Natural killer cell (primary cell): ENCODE results near the gene AOC3. TPM values are rescaled to one million over a fixed set of nuclear protein-coding genes. Genes with fewer than 3 reads are reported as not detected.

Source experiments
- ATAC-seq, 3 donors: fragments of 150-1000 bp in 2 of 3; fragments of 200-7000 bp in 1 of 3; cut with Tn5 transposase; 1 replicate in 1 of 3; 2 replicates in 2 of 3; pipeline ENCODE4 v1.10.0; 2021; ENCODE audit warnings: mild to moderate bottlenecking in 2 of 3, moderate library complexity in 2 of 3
- DNase-seq, 2 donors: peaks; one replicate each; pipeline versions ENCODE4 v3.0.0 to v3.0.0-alpha.2; 2013 to 2021; ENCODE audit warnings: mixed read lengths in 1 of 2
- H3K27ac ChIP-seq: one replicate; pipeline ENCODE4 v1.5.1; 2013; ENCODE audit warnings: mild to moderate bottlenecking, low read length
- H3K27me3 ChIP-seq: one replicate; pipeline ENCODE4 v1.6.1; 2013; ENCODE audit warnings: low read length; ENCODE audit not compliant: control insufficient read depth, insufficient read depth
- H3K36me3 ChIP-seq: one replicate; pipeline ENCODE4 v1.6.1; 2013; ENCODE audit warnings: low read length; ENCODE audit not compliant: control insufficient read depth, insufficient read depth
- H3K4me1 ChIP-seq: one replicate; pipeline ENCODE4 v1.6.1; 2013; ENCODE audit warnings: low read length; ENCODE audit not compliant: control insufficient read depth, insufficient read depth
- H3K4me3 ChIP-seq: one replicate; pipeline ENCODE4 v1.5.1; 2013; ENCODE audit warnings: low read length
- H3K9me3 ChIP-seq: one replicate; pipeline ENCODE4 v1.6.1; 2013; ENCODE audit warnings: low read length; ENCODE audit not compliant: control insufficient read depth, insufficient read depth
- H3K27ac Mint-ChIP-seq, 2 donors: one replicate each; pipeline ENCODE4 v1.8.0; 2022; ENCODE audit warnings: mild to moderate bottlenecking in 2 of 2, mixed read lengths in 2 of 2, moderate library complexity in 1 of 2
- H3K27me3 Mint-ChIP-seq, 2 donors: one replicate each; pipeline ENCODE4 v1.8.0; 2022; ENCODE audit warnings: low read depth in 2 of 2, mixed read lengths in 2 of 2
- H3K36me3 Mint-ChIP-seq: one replicate; pipeline ENCODE4 v1.8.0; 2022; ENCODE audit warnings: mixed read lengths
- H3K4me1 Mint-ChIP-seq, 2 donors: one replicate each; pipeline ENCODE4 v1.8.0; 2022; ENCODE audit warnings: mixed read lengths in 2 of 2
- H3K4me3 Mint-ChIP-seq: one replicate; pipeline ENCODE4 v1.8.0; 2022; ENCODE audit warnings: mild to moderate bottlenecking, moderate library complexity, mixed read lengths
- H3K9me3 Mint-ChIP-seq, 2 donors: one replicate each; pipeline ENCODE4 v1.8.0; 2022; ENCODE audit warnings: mixed read lengths in 2 of 2
- WGBS: methylation state at CpG from one replicate; pipeline ENCODE4 v1.1.7; 2013; ENCODE audit warnings: missing lambda C conversion rate; ENCODE audit not compliant: insufficient coverage; 5-methylcytosine and 5-hydroxymethylcytosine counted together
- intact Hi-C: fragments of 100-400 bp; cut with micrococcal nuclease; formaldehyde crosslinking; loops from one replicate; pipeline ENCODE4 v1.14.2; 2022
- total RNA-seq, 4 donors: library from RNA; stranded (reverse); fragments of 120-200 nt in 1 of 4; gene quantifications; one replicate each; pipeline versions ENCODE4 v1.2.3 to v1.2.4, GENCODE V29; 2013 to 2022
- TF ChIP-seq, protein P1 (sequence below): fragments of 200-600 bp; IDR thresholded peaks from one replicate; pipeline ENCODE4 v1.8.0; 2022; ENCODE audit warnings: antibody characterized with exemption

The AOC3 gene
- total RNA-seq, 3 donors from 2014 or later (not counting 1 experiment from before 2014, with no cell fraction given), result 0.52 to 1.0 (median 0.73) TPM

DNA sequence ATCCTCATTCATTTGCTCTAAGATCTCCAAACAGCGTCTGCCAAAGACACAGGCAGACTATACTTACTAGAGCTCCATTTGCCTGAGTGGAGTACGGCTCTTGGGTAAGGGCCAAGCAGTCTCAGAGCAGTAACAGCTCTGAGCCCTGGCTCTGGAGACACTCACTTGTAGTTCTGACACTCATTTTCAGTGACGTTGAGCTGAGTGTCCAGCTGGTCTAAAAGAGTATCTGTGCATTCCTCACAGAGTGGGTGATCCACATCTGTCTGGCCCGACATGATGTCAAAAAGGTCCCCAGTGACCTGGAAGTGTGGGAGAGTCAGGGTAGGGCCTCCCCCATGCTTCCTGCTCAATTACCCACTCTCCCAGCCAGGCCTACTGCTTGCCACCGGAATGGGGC lies 32.6 kb upstream of the AOC3 start:
- Mint-ChIP-seq H3K9me3 (no peaks in the 10 kb centered on the region), H3K4me3 (no peak overlapping the region), H3K36me3 (no peaks in the 10 kb centered on the region), H3K27ac (no peak overlapping the region), H3K4me1 (peaks cover 8 to 14% of the 10 kb centered on the region in 2 donors), H3K27me3 (no peaks in the 10 kb centered on the region)
- H3K27me3 ChIP-seq, result no peaks in the 10 kb centered on the region
- H3K36me3 ChIP-seq, result peaks cover 68% of the 10 kb centered on the region
- intact Hi-C loops, result no loop called here
- TF ChIP-seq, protein P1, sequence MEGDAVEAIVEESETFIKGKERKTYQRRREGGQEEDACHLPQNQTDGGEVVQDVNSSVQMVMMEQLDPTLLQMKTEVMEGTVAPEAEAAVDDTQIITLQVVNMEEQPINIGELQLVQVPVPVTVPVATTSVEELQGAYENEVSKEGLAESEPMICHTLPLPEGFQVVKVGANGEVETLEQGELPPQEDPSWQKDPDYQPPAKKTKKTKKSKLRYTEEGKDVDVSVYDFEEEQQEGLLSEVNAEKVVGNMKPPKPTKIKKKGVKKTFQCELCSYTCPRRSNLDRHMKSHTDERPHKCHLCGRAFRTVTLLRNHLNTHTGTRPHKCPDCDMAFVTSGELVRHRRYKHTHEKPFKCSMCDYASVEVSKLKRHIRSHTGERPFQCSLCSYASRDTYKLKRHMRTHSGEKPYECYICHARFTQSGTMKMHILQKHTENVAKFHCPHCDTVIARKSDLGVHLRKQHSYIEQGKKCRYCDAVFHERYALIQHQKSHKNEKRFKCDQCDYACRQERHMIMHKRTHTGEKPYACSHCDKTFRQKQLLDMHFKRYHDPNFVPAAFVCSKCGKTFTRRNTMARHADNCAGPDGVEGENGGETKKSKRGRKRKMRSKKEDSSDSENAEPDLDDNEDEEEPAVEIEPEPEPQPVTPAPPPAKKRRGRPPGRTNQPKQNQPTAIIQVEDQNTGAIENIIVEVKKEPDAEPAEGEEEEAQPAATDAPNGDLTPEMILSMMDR, result no peak
- H3K9me3 ChIP-seq, result no peaks in the 10 kb centered on the region
- no peak overlapping the region for H3K4me3 ChIP-seq
- no peak overlapping the region for H3K27ac ChIP-seq
- peaks cover 7% of the 10 kb centered on the region for H3K4me1 ChIP-seq
- DNase-seq (no peak), ATAC-seq (no peak)
- 97% methylated on average over 5 of the region's 5 CpGs for WGBS

DNA sequence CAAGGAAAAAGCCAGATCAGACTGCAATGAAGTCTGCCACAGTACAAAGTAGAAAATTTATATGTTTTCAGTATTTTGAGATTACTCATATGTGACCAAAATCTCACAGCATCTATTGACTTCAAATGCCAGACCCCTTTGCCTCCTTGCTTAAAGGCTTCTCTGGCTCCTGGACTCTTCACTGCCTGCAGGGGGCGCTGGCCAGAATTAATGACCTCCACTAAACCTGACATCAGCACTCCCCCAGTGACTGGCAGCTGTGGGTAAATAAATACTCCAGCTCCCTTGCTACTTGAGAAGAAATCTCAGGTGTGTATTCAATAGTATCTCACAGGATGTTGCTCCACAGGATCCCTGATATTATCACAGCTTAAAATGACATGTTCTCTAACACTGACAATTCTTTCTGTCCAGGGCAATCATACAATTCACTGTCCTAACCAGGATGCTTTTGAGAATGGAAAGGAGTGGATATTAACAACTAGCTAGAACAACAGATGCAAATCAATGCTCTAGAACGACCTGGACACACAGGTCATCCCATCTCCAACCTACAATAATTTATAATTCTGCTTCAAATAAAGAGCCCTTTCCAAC lies 31.0 kb upstream of the AOC3 start:
- peak; percentile 52 to 77 for DNase-seq
- intact Hi-C loops, result no loop called here
- WGBS, result 41% methylated on average over 2 of the region's 2 CpGs

DNA sequence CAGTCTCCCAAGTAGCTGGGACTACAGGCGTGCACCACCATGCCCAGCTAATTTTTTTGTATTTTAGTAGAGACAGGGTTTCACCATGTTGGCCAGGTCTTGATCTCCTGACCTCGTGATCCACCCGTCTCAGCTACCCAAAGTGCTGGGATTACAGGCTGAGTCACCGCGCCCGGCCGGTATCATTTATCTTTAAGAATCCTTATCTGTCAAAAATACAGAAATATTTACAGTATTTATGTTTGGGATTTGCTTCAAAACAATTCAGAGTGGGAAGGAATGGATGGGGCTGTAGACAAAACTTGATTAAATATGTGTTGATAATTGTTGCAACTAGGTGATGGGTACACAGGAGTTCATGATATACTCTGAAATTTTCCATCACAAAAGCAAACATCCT lies 29.8 kb upstream of the AOC3 start:
- peak overlapping the region in 1 of 2 donors; percentile 61 for H3K27ac Mint-ChIP-seq
- peaks cover 19 to 26% of the 10 kb centered on the region in 2 donors for H3K4me1 Mint-ChIP-seq
- H3K9me3 ChIP-seq, result no peaks in the 10 kb centered on the region
- H3K4me3 ChIP-seq, result no peak overlapping the region
- H3K4me3 Mint-ChIP-seq, result peak overlapping the region; percentile 42
- peaks cover 18% of the 10 kb centered on the region for H3K4me1 ChIP-seq
- intact Hi-C loops, result no loop called here
- H3K27me3 Mint-ChIP-seq, result no peaks in the 10 kb centered on the region
- TF ChIP-seq, protein P1, result no peak
- H3K27ac ChIP-seq, result no peak overlapping the region
- H3K27me3 ChIP-seq, result no peaks in the 10 kb centered on the region
- 100% methylated on average over 3 of the region's 7 CpGs for WGBS
- H3K9me3 Mint-ChIP-seq, result no peaks in the 10 kb centered on the region
- H3K36me3 ChIP-seq, result peaks cover 40% of the 10 kb centered on the region
- no peaks in the 10 kb centered on the region for H3K36me3 Mint-ChIP-seq
- no peak for DNase-seq
- no peak for ATAC-seq

More for the DNA sequence above, 31.0 kb upstream of the AOC3 start:
- H3K27me3 Mint-ChIP-seq, result no peaks in the 10 kb centered on the region
- peak overlapping the region in 1 of 2 donors; percentile 51 for H3K27ac Mint-ChIP-seq
- no peaks in the 10 kb centered on the region for H3K9me3 Mint-ChIP-seq
- Histone ChIP-seq H3K27ac (no peak overlapping the region), H3K36me3 (peaks cover 51% of the 10 kb centered on the region), H3K27me3 (no peaks in the 10 kb centered on the region), H3K9me3 (no peaks in the 10 kb centered on the region), H3K4me1 (peaks cover 18% of the 10 kb centered on the region), H3K4me3 (no peak overlapping the region)
- peaks cover 19 to 26% of the 10 kb centered on the region in 2 donors for H3K4me1 Mint-ChIP-seq
- TF ChIP-seq, protein P1, result peak; percentile 73
- ATAC-seq, result peak in 1 of 3 donors; percentile 21
- H3K4me3 Mint-ChIP-seq, result no peak overlapping the region
- H3K36me3 Mint-ChIP-seq, result no peaks in the 10 kb centered on the region

DNA sequence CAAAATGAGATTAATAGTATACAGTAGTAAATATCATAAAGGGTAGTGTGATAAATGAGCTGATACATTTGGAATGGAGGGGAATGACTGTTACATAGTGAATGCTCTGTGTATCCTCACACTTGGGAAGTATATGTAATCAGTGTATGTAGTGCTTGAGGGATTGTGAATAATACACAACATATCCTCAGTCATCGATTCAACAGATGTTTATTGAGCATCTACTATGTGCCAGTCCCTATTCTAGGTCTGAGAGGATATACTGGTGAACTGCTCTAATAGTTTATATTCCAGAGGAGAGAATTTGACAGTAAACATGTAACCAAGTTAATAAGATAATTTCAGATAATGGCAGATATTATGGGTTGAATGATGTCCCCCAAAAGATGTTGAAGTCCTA lies 23.5 kb upstream of the AOC3 start:
- no peak for DNase-seq
- no peaks in the 10 kb centered on the region for H3K9me3 Mint-ChIP-seq
- Histone ChIP-seq H3K27ac (no peak overlapping the region), H3K9me3 (no peaks in the 10 kb centered on the region), H3K4me1 (peaks cover 18% of the 10 kb centered on the region), H3K4me3 (no peak overlapping the region), H3K27me3 (peaks cover 3% of the 10 kb centered on the region), H3K36me3 (peaks cover under 1% of the 10 kb centered on the region)
- no CpG with 5 or more reads among the region's 1 CpG for WGBS
- TF ChIP-seq, protein P1, result no peak
- peaks cover 9 to 13% of the 10 kb centered on the region in 2 donors for H3K27me3 Mint-ChIP-seq
- no peak overlapping the region for H3K27ac Mint-ChIP-seq
- no peaks in the 10 kb centered on the region for H3K36me3 Mint-ChIP-seq
- peaks cover 18 to 21% of the 10 kb centered on the region in 2 donors for H3K4me1 Mint-ChIP-seq
- no peak for ATAC-seq
- no peak overlapping the region for H3K4me3 Mint-ChIP-seq
- intact Hi-C loops, result no loop called here
